CD4-positive, alpha-beta T cell treated with Interleukin-12 subunit alpha and Interleukin-12 subunit beta, for 1 hour (primary cell): ENCODE measurements around the gene STK39.

Source experiments
- DNase-seq: peaks from one replicate; pipeline ENCODE4 v3.0.0-alpha.2; 2020

The STK39 gene

GRCh38 chr2:168155680-168156079 lies 91.7 kb downstream of the STK39 start:
- no peak for DNase-seq

- DNase-seq = no peak
Observed at GRCh38 chr2:168155046-168155445, 92.3 kb downstream of the STK39 start.

- DNase-seq = no peak
Observed at GRCh38 chr2:168152902-168153530, 94.4 kb downstream of the STK39 start.

- DNase-seq = no peak
Observed at GRCh38 chr2:168149986-168150385, 97.4 kb downstream of the STK39 start.

GRCh38 chr2:168149150-168149974 lies 98.0 kb downstream of the STK39 start:
- DNase-seq = no peak

GRCh38 chr2:168147830-168148794 lies 99.3 kb downstream of the STK39 start:
- no peak for DNase-seq

GRCh38 chr2:168146892-168147810 lies 100.2 kb downstream of the STK39 start:
- no peak for DNase-seq

- no peak for DNase-seq
Observed at GRCh38 chr2:168145426-168146310, 101.7 kb downstream of the STK39 start.

GRCh38 chr2:168145011-168145410 lies 102.4 kb downstream of the STK39 start:
- DNase-seq = no peak

- DNase-seq = no peak
Observed at GRCh38 chr2:168143813-168144212, 103.6 kb downstream of the STK39 start.

GRCh38 chr2:168140892-168141291 lies 106.5 kb downstream of the STK39 start:
- no peak for DNase-seq

- DNase-seq = no peak
Observed at GRCh38 chr2:168139852-168140251, 107.5 kb downstream of the STK39 start.

GRCh38 chr2:168138901-168139300 lies 108.5 kb downstream of the STK39 start:
- no peak for DNase-seq

GRCh38 chr2:168138374-168138773 lies 109.0 kb downstream of the STK39 start:
- no peak for DNase-seq

- no peak for DNase-seq
Observed at GRCh38 chr2:168137510-168138180, 109.8 kb downstream of the STK39 start.

- peak; percentile 50 for DNase-seq
Observed at GRCh38 chr2:168136392-168136977, 110.9 kb downstream of the STK39 start.

GRCh38 chr2:168135630-168136029 lies 111.8 kb downstream of the STK39 start:
- no peak for DNase-seq

- no peak for DNase-seq
Observed at GRCh38 chr2:168135121-168135520, 112.3 kb downstream of the STK39 start.

GRCh38 chr2:168134485-168134884 lies 112.9 kb downstream of the STK39 start:
- no peak for DNase-seq

GRCh38 chr2:168132389-168132788 lies 115.0 kb downstream of the STK39 start:
- no peak for DNase-seq
